Vagina (tissue), 2 donors: ENCODE measurements around the gene CYSLTR2. TPM values are rescaled to one million over a fixed set of nuclear protein-coding genes. Genes with fewer than 3 reads are reported as not detected.

Experiments
- DNase-seq, 2 donors: peaks; one replicate each; pipeline ENCODE4 v3.0.0-alpha.2; 2017; ENCODE audit errors: extremely low spot score in 2 of 2
- H3K27ac ChIP-seq: fragments of 200-600 bp; sonication (generic); one replicate; pipeline ENCODE4 v1.5.1; 2019
- H3K27me3 ChIP-seq: fragments of 200-600 bp; sonication (generic); one replicate; pipeline ENCODE4 v1.5.1; 2019
- H3K36me3 ChIP-seq, 2 donors: fragments of 200-600 bp; sonication (generic); one replicate each; pipeline ENCODE4 v1.5.1; 2017 to 2019
- H3K4me1 ChIP-seq: fragments of 200-600 bp; sonication (generic); one replicate; pipeline ENCODE4 v1.5.1; 2019
- H3K4me3 ChIP-seq, 2 donors: fragments of 200-600 bp; sonication (generic); 1 replicate in 1 of 2; 2 replicates in 1 of 2; pipeline ENCODE4 v1.5.1; 2016 to 2019
- H3K9me3 ChIP-seq: fragments of 200-600 bp; sonication (generic); one replicate; pipeline ENCODE4 v1.5.1; 2019
- CTCF ChIP-seq, 3 experiments: fragments of 450-650 bp in 2 of 3; fragments of 200-600 bp in 1 of 3; sonication (generic) in 1 of 3; IDR thresholded peaks; one replicate each; pipeline ENCODE4 v1.5.1; 2017 to 2019; ENCODE audit warnings: antibody characterized with exemption in 3 of 3, mild to moderate bottlenecking in 2 of 3, moderate library complexity in 2 of 3
- POLR2A ChIP-seq, 2 donors: fragments of 450-650 bp; IDR thresholded peaks; one replicate each; pipeline ENCODE4 v1.6.1; 2017; ENCODE audit warnings: antibody characterized with exemption in 2 of 2, mild to moderate bottlenecking in 2 of 2, moderate library complexity in 2 of 2
- POLR2AphosphoS5 ChIP-seq, 2 donors: sonication (generic); formaldehyde crosslinking; IDR thresholded peaks; one replicate each; pipeline ENCODE4 v1.9.0; 2017; ENCODE audit warnings: antibody characterized with exemption in 2 of 2, mild to moderate bottlenecking in 2 of 2, low read depth in 1 of 2; ENCODE audit not compliant: insufficient read depth in 1 of 2
- intact Hi-C: fragments of 100-400 bp; cut with DNase I; formaldehyde crosslinking; loops from one replicate; pipeline ENCODE4 v1.15.1; 2023
- total RNA-seq: library from RNA; depleted of rRNA; stranded (reverse); fragments of >200 nt; gene quantifications from one replicate; pipeline ENCODE4 v1.2.3, GENCODE V29; 2016

The CYSLTR2 gene
- total RNA-seq, 1 donor from 2014 or later: 0.49 TPM

- Histone ChIP-seq H3K36me3 (no peaks in the 10 kb centered on the region), H3K4me1 (no peaks in the 10 kb centered on the region), H3K9me3 (no peaks in the 10 kb centered on the region), H3K27me3 (no peaks in the 10 kb centered on the region), H3K4me3 (no peak overlapping the region), H3K27ac (no peak overlapping the region)
- intact Hi-C loops: no loop called here
- DNase-seq: peak in 1 of 2 donors; percentile 6
- no peak for TF ChIP-seq POLR2A (IDR thresholded peaks at IDR 0.05)
- no peak for TF ChIP-seq POLR2AphosphoS5 (IDR thresholded peaks at IDR 0.05; ENCODE audit: insufficient read depth in 1 of 2, low read depth in 1 of 2)
- TF ChIP-seq CTCF (IDR thresholded peaks at IDR 0.05): no peak
Measured at GRCh38 chr13:48624858-48625257, 28.9 kb upstream of the CYSLTR2 start.

DNA sequence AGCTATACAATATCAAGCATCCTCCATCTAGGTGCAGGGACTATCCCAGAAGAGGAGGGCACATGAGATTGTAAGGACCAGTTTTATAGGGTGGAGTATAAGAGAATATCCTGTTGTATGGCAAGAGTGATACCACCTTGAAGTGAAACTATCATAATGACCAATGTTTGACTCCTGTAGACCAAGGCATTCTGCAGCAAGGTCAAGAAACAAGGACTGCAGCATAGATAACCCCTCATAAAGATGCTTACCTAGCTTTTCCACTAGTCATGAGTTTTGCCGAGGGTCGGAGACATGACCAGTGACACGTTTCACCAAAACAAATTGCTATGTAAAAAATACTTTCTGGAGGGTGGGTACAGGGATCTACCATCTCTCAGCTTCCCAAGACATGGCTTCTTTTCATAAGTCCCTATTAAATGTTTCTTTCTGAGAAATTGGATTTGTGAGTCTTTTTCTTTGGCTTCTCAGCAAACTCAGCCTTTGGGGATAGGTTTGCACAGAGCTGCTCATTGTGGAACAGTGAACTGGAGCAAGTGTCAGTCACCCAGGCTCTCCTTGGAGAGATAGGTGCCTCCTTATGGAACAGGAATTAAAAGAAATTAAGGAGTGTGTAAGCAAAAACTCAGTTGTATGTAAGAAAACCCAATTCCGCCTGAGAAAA, 28.2 kb upstream of the CYSLTR2 start:
- Histone ChIP-seq H3K4me3 (no peak overlapping the region), H3K9me3 (no peaks in the 10 kb centered on the region), H3K27me3 (no peaks in the 10 kb centered on the region), H3K36me3 (no peaks in the 10 kb centered on the region), H3K4me1 (no peaks in the 10 kb centered on the region), H3K27ac (no peak overlapping the region)
- peak in 1 of 2 donors; percentile 10 for DNase-seq
- TF ChIP-seq CTCF (IDR thresholded peaks at IDR 0.05) (no peak), POLR2A (IDR thresholded peaks at IDR 0.05) (no peak), POLR2AphosphoS5 (IDR thresholded peaks at IDR 0.05; ENCODE audit: insufficient read depth in 1 of 2, low read depth in 1 of 2) (no peak)
- intact Hi-C loops: no loop called here

- no peaks in the 10 kb centered on the region for H3K27me3 ChIP-seq
- no peak for TF ChIP-seq POLR2AphosphoS5 (IDR thresholded peaks at IDR 0.05; ENCODE audit: insufficient read depth in 1 of 2, low read depth in 1 of 2)
- no peak for TF ChIP-seq CTCF (IDR thresholded peaks at IDR 0.05)
- TF ChIP-seq POLR2A (IDR thresholded peaks at IDR 0.05): no peak
- peak in 1 of 2 donors; percentile 25 for DNase-seq
- H3K4me3 ChIP-seq: no peak overlapping the region
- no peak overlapping the region for H3K27ac ChIP-seq
- no peaks in the 10 kb centered on the region for H3K4me1 ChIP-seq
- H3K36me3 ChIP-seq: no peaks in the 10 kb centered on the region
- intact Hi-C loops: no loop called here
- H3K9me3 ChIP-seq: no peaks in the 10 kb centered on the region
Measured at GRCh38 chr13:48626077-48626449, 27.7 kb upstream of the CYSLTR2 start.

DNA sequence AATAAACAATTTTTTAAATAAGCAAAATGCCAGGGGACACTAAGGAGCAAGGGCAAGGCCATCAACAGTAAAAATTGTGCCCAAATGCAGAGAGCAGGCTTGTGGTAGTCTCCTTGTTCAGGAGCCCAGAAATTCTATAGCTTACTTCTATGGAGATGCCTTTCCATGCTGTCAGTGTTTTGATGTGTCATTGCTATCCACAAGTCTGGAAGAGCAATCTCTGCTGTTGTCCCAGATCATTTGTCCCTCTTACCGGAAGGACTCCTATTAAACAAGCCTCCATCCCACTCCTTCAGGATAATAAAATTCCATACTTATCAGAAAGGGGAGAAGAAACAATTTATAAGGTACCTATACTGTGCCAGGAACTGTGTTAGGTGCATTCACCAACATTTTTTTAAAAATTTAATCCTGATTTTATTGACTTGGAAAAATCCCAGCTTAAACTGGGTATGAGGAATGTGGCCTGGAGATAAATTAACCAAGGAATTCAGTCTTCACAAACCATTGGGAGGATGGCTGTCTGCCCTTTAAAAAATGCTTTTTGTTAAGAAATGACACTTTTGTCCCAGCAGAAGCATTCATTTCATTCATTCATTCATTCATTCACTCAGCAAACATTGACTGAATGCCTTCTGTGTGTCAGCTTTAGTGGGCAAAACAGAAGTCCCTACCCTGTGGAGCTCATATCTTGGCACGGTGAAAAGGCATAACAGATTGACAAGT, 26.8 kb upstream of the CYSLTR2 start:
- Histone ChIP-seq H3K4me3 (no peak overlapping the region), H3K27ac (no peak overlapping the region), H3K4me1 (no peaks in the 10 kb centered on the region), H3K27me3 (no peaks in the 10 kb centered on the region), H3K9me3 (no peaks in the 10 kb centered on the region), H3K36me3 (no peaks in the 10 kb centered on the region)
- DNase-seq: no peak
- TF ChIP-seq POLR2AphosphoS5 (IDR thresholded peaks at IDR 0.05; ENCODE audit: insufficient read depth in 1 of 2, low read depth in 1 of 2) (no peak), POLR2A (IDR thresholded peaks at IDR 0.05) (no peak), CTCF (IDR thresholded peaks at IDR 0.05) (no peak)
- intact Hi-C loops: no loop called here

GRCh38 chr13:48629277-48629676, 24.5 kb upstream of the CYSLTR2 start:
- intact Hi-C loops: no loop called here
- no peak for DNase-seq
- no peaks in the 10 kb centered on the region for H3K9me3 ChIP-seq
- H3K4me1 ChIP-seq: no peaks in the 10 kb centered on the region
- H3K27ac ChIP-seq: no peak overlapping the region
- H3K36me3 ChIP-seq: no peaks in the 10 kb centered on the region
- H3K4me3 ChIP-seq: no peak overlapping the region
- H3K27me3 ChIP-seq: no peaks in the 10 kb centered on the region
- TF ChIP-seq CTCF (IDR thresholded peaks at IDR 0.05): no peak
- no peak for TF ChIP-seq POLR2A (IDR thresholded peaks at IDR 0.05)
- TF ChIP-seq POLR2AphosphoS5 (IDR thresholded peaks at IDR 0.05; ENCODE audit: insufficient read depth in 1 of 2, low read depth in 1 of 2): no peak
